HepG2 (cell line): ENCODE results near the gene UGT2A2. TPM values are rescaled to one million over a fixed set of nuclear protein-coding genes. Genes with fewer than 3 reads are reported as not detected.

Experiments
- ATAC-seq: fragments of 200-7000 bp; cut with Tn5 transposase; 3 replicates; pipeline ENCODE4 v1.9.1; 2020; ENCODE audit warnings: mild to moderate bottlenecking, moderate library complexity
- BruUV-seq: library from RNA; stranded (reverse); fragments of 400-500 nt; replicated peaks from 2 replicates; lab custom pipeline; 2021; lab: Mats Ljungman, UMichigan
- CTCF ChIA-PET: fragments of 300-600 bp; formaldehyde crosslinking; extraction: SDS; loops from one replicate; lab custom pipeline; 2021; ENCODE audit warnings: low total read pairs, inconsistent platforms, low intra/inter-chr PET ratio; lab: Yijun Ruan, JAX
- POLR2A ChIA-PET: fragments of 350-600 bp; sonication (Branson Sonifier 250); formaldehyde crosslinking; loops from one replicate; lab custom pipeline; 2020; ENCODE audit warnings: antibody characterized with exemption, inconsistent platforms; lab: Yijun Ruan, JAX
- DNase-seq: peaks from one replicate; pipeline ENCODE4 v3.0.0-alpha.2; 2015; ENCODE audit warnings: low spot score
- FAIRE-seq: peaks from 3 replicates; lab custom pipeline; 2011; peaks lifted over from hg19 to GRCh38; lab: Jason Lieb, UNC
- H2AFZ ChIP-seq: one replicate; pipeline ENCODE4 v1.6.1; 2011; ENCODE audit warnings: low read length, inconsistent platforms
- H3K27ac ChIP-seq: fragments of 300-600 bp; 3 replicates; pipeline ENCODE4 v1.8.0; 2011; ENCODE audit warnings: mixed run types, mild to moderate bottlenecking, mixed read lengths, low read length, inconsistent platforms; ENCODE audit not compliant: insufficient read depth; ENCODE audit errors: extremely low read length
- H3K27me3 ChIP-seq, 2 experiments: fragments of 200-600 bp in 1 of 2; 2 replicates in 1 of 2; 3 replicates in 1 of 2; pipeline versions ENCODE4 v1.6.0 to v1.8.0; 2011; ENCODE audit warnings: low read length in 2 of 2, mild to moderate bottlenecking in 2 of 2, moderate library complexity in 2 of 2, inconsistent platforms in 1 of 2; ENCODE audit not compliant: insufficient read depth in 2 of 2, control insufficient read depth in 1 of 2
- H3K36me3 ChIP-seq, 2 experiments: fragments of 200-600 bp in 1 of 2; replicated peaks in 1 of 2; 2 replicates in 1 of 2; 3 replicates in 1 of 2; pipeline versions ENCODE4 v1.5.1 to v1.8.0; 2011; ENCODE audit warnings: low read length in 2 of 2, inconsistent platforms in 1 of 2; ENCODE audit not compliant: insufficient read depth in 2 of 2, control insufficient read depth in 1 of 2
- H3K4me1 ChIP-seq: 2 replicates; pipeline ENCODE4 v1.5.1; 2012; ENCODE audit warnings: low read length, inconsistent platforms; ENCODE audit not compliant: insufficient read depth
- H3K4me2 ChIP-seq: 2 replicates; pipeline ENCODE4 v1.6.0; 2011; ENCODE audit warnings: low read depth, low read length, inconsistent platforms
- H3K4me3 ChIP-seq, 3 experiments: fragments of 200-600 bp in 1 of 3; sonication (generic), shearing (Covaris generic) in 1 of 3; replicated peaks in 1 of 3; 2 replicates each; pipeline ENCODE4 v1.5.1; 2011 to 2016; ENCODE audit warnings: low read length in 3 of 3, inconsistent platforms in 2 of 3, low read depth in 2 of 3, mild to moderate bottlenecking in 2 of 3, control low read depth in 1 of 3, mixed read lengths in 1 of 3; ENCODE audit not compliant: insufficient read depth in 1 of 3
- H3K79me2 ChIP-seq: one replicate; pipeline ENCODE4 v1.6.1; 2011; ENCODE audit warnings: low read length, inconsistent platforms; ENCODE audit not compliant: insufficient read depth
- H3K9ac ChIP-seq: 2 replicates; pipeline ENCODE4 v1.6.0; 2011; ENCODE audit warnings: mild to moderate bottlenecking, low read depth, low read length, inconsistent platforms; ENCODE audit not compliant: insufficient read depth
- H3K9me3 ChIP-seq: 2 replicates; pipeline ENCODE4 v1.5.1; 2012; ENCODE audit warnings: mild to moderate bottlenecking, low read length
- H4K20me1 ChIP-seq: 2 replicates; pipeline ENCODE4 v1.6.0; 2011; ENCODE audit warnings: inconsistent platforms, mild to moderate bottlenecking, low read length, moderate library complexity; ENCODE audit not compliant: insufficient read depth
- FIP1L1 ChIP-seq: fragments of 200-400 bp; formaldehyde crosslinking; IDR thresholded peaks from 2 replicates; pipeline ENCODE4 v1.6.1; 2018; ENCODE audit warnings: low read depth, mild to moderate bottlenecking, low read length, moderate library complexity, borderline replicate concordance; ENCODE audit not compliant: insufficient read depth
- HCFC1 ChIP-seq: fragments of 150-350 bp; IDR thresholded peaks from 2 replicates; pipeline ENCODE4 v1.6.1; 2014; ENCODE audit warnings: low read depth, low read length
- JUND ChIP-seq: sonication (generic); formaldehyde crosslinking; IDR thresholded peaks from 2 replicates; pipeline ENCODE4 v1.8.0; 2022; ENCODE audit warnings: mild to moderate bottlenecking, missing genetic modification reagents
- RFX3 ChIP-seq: IDR thresholded peaks from 2 replicates; pipeline ENCODE4 v1.6.1; 2016; ENCODE audit warnings: missing biosample characterization, missing genetic modification reagents
- ZMYM3 ChIP-seq: sonication (generic); formaldehyde crosslinking; IDR thresholded peaks from 2 replicates; pipeline ENCODE4 v1.5.1; 2020; ENCODE audit warnings: mild to moderate bottlenecking, missing genetic modification reagents
- ZNF234 ChIP-seq: sonication (generic); formaldehyde crosslinking; conservative IDR thresholded peaks from 2 replicates; pipeline ENCODE4 v1.5.1; 2020; ENCODE audit warnings: mild to moderate bottlenecking, missing genetic modification reagents
- ZNF337 ChIP-seq: sonication (generic); formaldehyde crosslinking; IDR thresholded peaks from 2 replicates; pipeline ENCODE4 v1.5.1; 2020; ENCODE audit warnings: missing genetic modification reagents, low read depth, mild to moderate bottlenecking, borderline replicate concordance
- ZNF34 ChIP-seq: sonication (generic); formaldehyde crosslinking; IDR thresholded peaks from 2 replicates; pipeline ENCODE4 v1.4.0; 2020; ENCODE audit warnings: mild to moderate bottlenecking, missing genetic modification reagents, borderline replicate concordance
- ZNF589 ChIP-seq: sonication (generic); formaldehyde crosslinking; conservative IDR thresholded peaks from 2 replicates; pipeline ENCODE4 v1.8.0; 2022; ENCODE audit warnings: mild to moderate bottlenecking, moderate library complexity, missing genetic modification reagents
- ZNF720 ChIP-seq: sonication (generic); formaldehyde crosslinking; IDR thresholded peaks from 2 replicates; pipeline ENCODE4 v1.4.0; 2020; ENCODE audit warnings: missing genetic modification reagents
- ZSCAN30 ChIP-seq: sonication (generic); formaldehyde crosslinking; IDR thresholded peaks from 2 replicates; pipeline ENCODE4 v1.5.0; 2020; ENCODE audit warnings: mild to moderate bottlenecking, missing genetic modification reagents
- WGBS: methylation state at CpG from one replicate; pipeline ENCODE4 v1.1.6; 2017; ENCODE audit warnings: low lambda C conversion rate; 5-methylcytosine and 5-hydroxymethylcytosine counted together
- in situ Hi-C: cut with HindIII; loops from 2 replicates; pipeline ENCODE4 v1.10.0; 2017; ENCODE audit warnings: low pct_unique_long_range_greater_than_20kb; ENCODE audit not compliant: extremely low pct_ligation_motif_present
- intact Hi-C: fragments of 100-400 bp; cut with micrococcal nuclease; formaldehyde crosslinking; loops from one replicate; pipeline ENCODE4 v1.10.0; 2022; ENCODE audit not compliant: unreplicated experiment
- polyA plus RNA-seq, 8 experiments: library from polyadenylated mRNA; depleted of rRNA in 3 of 8; stranded (reverse) in 7 of 8; unstranded in 1 of 8; fragments of >200 nt; fragmentation: Illumina TruSeq in 4 of 8; extraction: Trizol in 4 of 8; gene quantifications; 2 replicates each; pipeline versions ENCODE4 v1.2.1 to v1.2.3, GENCODE V29; 2011 to 2016; ENCODE audit warnings: low read depth in 4 of 8, missing spikeins in 1 of 8, mixed read lengths in 1 of 8; ENCODE audit not compliant: insufficient read depth in 1 of 8
- total RNA-seq, 5 experiments: library from RNA; depleted of rRNA; stranded (reverse); fragments of >200 nt; fragmentation: Illumina TruSeq; extraction: Trizol; gene quantifications; 2 replicates each; pipeline ENCODE4 v1.2.3, GENCODE V29; 2016; ENCODE audit warnings: low read depth in 1 of 5
- TF ChIP-seq, protein P1 (sequence below): sonication (generic); formaldehyde crosslinking; IDR thresholded peaks from 2 replicates; pipeline ENCODE4 v1.5.1; 2020; ENCODE audit warnings: missing genetic modification reagents, mild to moderate bottlenecking, borderline replicate concordance

UGT2A2 gene
- total and polyA plus RNA-seq, 2 of the 13 experiments (the other 11 are each of a cell fraction or from before 2014, with no cell fraction given): not detected

DNA sequence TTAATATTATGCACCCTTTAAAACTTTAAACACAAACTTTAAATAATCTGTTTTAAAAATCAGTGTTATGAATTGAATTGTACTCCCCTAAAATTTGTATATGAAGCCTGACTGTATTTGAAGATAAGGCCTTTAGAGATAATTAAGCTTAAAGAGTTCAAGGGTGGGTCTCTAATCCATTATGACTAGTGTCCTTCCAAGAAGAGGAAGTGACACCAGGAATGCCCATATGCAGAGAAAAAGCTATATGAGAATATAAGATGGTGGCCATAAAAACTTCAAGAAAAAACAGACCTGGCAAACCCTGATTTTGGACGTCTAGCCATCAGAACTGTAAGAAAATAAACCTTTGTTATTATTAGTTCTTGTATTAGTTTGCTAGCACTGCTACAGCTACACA lies 29.0 kb downstream of the UGT2A2 start:
- no peak for DNase-seq
- Histone ChIP-seq H3K4me3 (no peak overlapping the region), H3K79me2 (no peaks in the 10 kb centered on the region), H3K27ac (no peak overlapping the region), H3K27me3 (no peaks in the 10 kb centered on the region), H4K20me1 (no peaks in the 10 kb centered on the region), H3K36me3 (no peaks in the 10 kb centered on the region), H2AFZ (no peak overlapping the region), H3K9me3 (no peaks in the 10 kb centered on the region; the same call in 1 of the 2 replicates), H3K4me1 (no peaks in the 10 kb centered on the region), H3K9ac (no peak overlapping the region), H3K4me2 (no peak overlapping the region)
- ChIA-PET CTCF (no interaction called here), POLR2A (no interaction called here)
- TF ChIP-seq ZNF589 (CRISPR knock-in tag) (no peak), HCFC1 (no peak), JUND (CRISPR knock-in tag) (no peak), RFX3 (CRISPR knock-in tag) (no peak)
- in situ Hi-C loops: loop anchor here (10.0 to 25.0 kb wide), 2 partner anchors 286 to 1123 kb away; no protein-coding TSS in a partner anchor
- intact Hi-C loops: no loop called here
- BruUV-seq: no TSS peak
- WGBS: 0% methylated on average over 1 of the region's 1 CpG
- no peak for FAIRE-seq
- ATAC-seq: no peak

DNA sequence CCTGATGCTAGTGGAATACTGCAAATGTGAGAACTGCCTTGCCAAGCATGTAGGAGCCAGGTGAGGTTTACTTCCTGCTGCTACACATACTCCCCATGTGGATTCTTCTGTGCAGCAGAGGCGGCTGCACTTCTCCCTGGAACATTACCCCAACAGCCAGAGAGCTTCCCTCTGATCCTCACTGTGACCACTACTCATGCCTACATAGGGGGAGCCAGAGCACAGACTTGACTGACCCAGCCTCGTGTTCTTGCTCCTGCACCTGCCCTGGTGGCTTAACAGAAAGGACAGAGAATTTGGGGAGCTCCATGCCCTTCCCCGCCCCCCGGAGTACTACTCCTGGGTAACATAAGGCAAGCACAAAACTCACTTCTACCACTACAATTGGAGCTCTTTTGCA lies 38.4 kb downstream of the UGT2A2 start:
- DNase-seq (no peak), ATAC-seq (peak; percentile 54), FAIRE-seq (no peak)
- no peak overlapping the region for H3K4me3 ChIP-seq
- H3K79me2 ChIP-seq: no peaks in the 10 kb centered on the region
- no peak for TF ChIP-seq ZNF34 (CRISPR knock-in tag)
- TF ChIP-seq ZNF234 (CRISPR knock-in tag): no peak
- TF ChIP-seq ZNF720 (CRISPR knock-in tag): no peak
- TF ChIP-seq ZSCAN30: no peak
- TF ChIP-seq, protein P1, sequence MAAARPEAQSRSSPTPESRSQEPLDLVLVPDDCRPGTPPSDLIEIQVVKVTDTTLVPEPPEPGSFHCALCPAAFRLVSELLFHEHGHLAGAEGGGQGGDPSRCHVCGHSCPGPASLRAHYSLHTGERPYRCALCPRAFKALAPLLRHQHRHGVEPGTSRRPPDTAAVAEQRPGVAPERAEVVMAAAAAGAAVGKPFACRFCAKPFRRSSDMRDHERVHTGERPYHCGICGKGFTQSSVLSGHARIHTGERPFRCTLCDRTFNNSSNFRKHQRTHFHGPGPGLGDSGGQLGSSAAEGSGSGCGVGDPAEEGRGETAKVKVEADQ (CRISPR knock-in tag): no peak
- TF ChIP-seq ZMYM3: no peak
- no peak for TF ChIP-seq FIP1L1
- no peak for TF ChIP-seq ZNF337 (CRISPR knock-in tag)
- intact Hi-C loops: no loop called here
- H2AFZ ChIP-seq: no peak overlapping the region
- H3K36me3 ChIP-seq: no peaks in the 10 kb centered on the region
- ChIA-PET POLR2A (no interaction called here), CTCF (no interaction called here)
- no peaks in the 10 kb centered on the region for H3K9me3 ChIP-seq
- H3K4me2 ChIP-seq: no peak overlapping the region
- no peaks in the 10 kb centered on the region for H4K20me1 ChIP-seq
- WGBS: 22% methylated on average over 4 of the region's 4 CpGs
- H3K27ac ChIP-seq: no peak overlapping the region
- H3K9ac ChIP-seq: no peak overlapping the region
- H3K27me3 ChIP-seq: no peaks in the 10 kb centered on the region
- in situ Hi-C loops: loop anchor here (25.0 kb wide), 1 partner anchor 1114 kb away; no protein-coding TSS in a partner anchor
- BruUV-seq: no TSS peak
- no peaks in the 10 kb centered on the region for H3K4me1 ChIP-seq
